ENCODE results near the gene SETD7.

DNA sequence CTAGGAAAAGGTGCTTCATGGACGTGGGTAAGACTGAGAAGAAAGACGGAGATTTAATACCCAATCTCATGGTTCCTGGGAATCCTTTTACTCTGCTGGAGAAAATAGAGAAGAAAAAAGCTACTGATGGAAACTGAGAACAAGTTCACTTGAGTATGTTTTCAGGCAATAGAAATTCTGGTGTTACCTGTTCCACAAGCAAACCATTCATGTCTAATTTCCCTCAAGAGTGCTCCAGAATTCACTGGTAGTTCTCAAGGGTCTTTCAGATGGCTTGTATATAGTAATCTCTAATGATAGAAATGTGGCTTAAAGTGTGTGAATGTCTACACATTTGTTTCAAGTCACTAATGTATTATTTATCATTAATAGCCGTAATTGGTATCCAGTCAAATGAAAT, 22.5 kb downstream of the SETD7 start:
- TF ChIP-seq POLR2AphosphoS5 (IDR thresholded peaks at IDR 0.05; ENCODE audit: low read depth, low read length) (no peak), POLR2A (IDR thresholded peaks at IDR 0.05; ENCODE audit: low read depth, low read length) (no peak)
